Endothelial cell of umbilical vein (primary cell): Measurements from ENCODE around the gene LGR6. TPM values are rescaled to one million over a fixed set of nuclear protein-coding genes. Genes with fewer than 3 reads are reported as not detected.

ENCODE experiments used
- BruUV-seq: library from RNA; stranded (reverse); fragments of 400-500 nt; replicated peaks from 2 replicates; lab custom pipeline; 2021; lab: Mats Ljungman, UMichigan
- CTCF ChIA-PET: fragments of 300-600, 350-600 bp; sonication (Branson Sonifier 250); formaldehyde crosslinking; loops from one replicate; lab custom pipeline; 2021; ENCODE audit warnings: antibody characterized with exemption, inconsistent platforms; lab: Charles Lee
- POLR2A ChIA-PET: fragments of 300-600, 350-600 bp; sonication (Branson Sonifier 250); formaldehyde crosslinking; loops from one replicate; lab custom pipeline; 2021; ENCODE audit warnings: antibody characterized with exemption, inconsistent platforms; lab: Charles Lee
- DNase-seq: peaks from one replicate; pipeline ENCODE4 v3.0.0-alpha.2; 2011; ENCODE audit warnings: low read depth, low spot score
- FAIRE-seq: peaks from 2 replicates; lab custom pipeline; 2011; peaks lifted over from hg19 to GRCh38; lab: Jason Lieb, UNC
- H2AFZ ChIP-seq: 2 replicates; pipeline ENCODE4 v1.6.0; 2012; ENCODE audit warnings: low read depth, low read length, control low read depth, inconsistent platforms
- H3K27ac ChIP-seq: 2 replicates; pipeline ENCODE4 v1.5.1; 2011; ENCODE audit warnings: low read depth, mild to moderate bottlenecking, control low read depth, low read length, moderate library complexity; ENCODE audit not compliant: insufficient read depth
- H3K27me3 ChIP-seq, 2 experiments: 2 replicates each; pipeline versions ENCODE4 v1.6.0 to v1.6.1; 2011; ENCODE audit warnings: low read length in 2 of 2, mixed read lengths in 1 of 2; ENCODE audit not compliant: control insufficient read depth in 2 of 2, insufficient read depth in 2 of 2
- H3K36me3 ChIP-seq, 2 experiments: 2 replicates in 1 of 2; 3 replicates in 1 of 2; pipeline ENCODE4 v1.5.1; 2011; ENCODE audit warnings: low read length in 2 of 2, mild to moderate bottlenecking in 1 of 2, moderate library complexity in 1 of 2; ENCODE audit not compliant: control insufficient read depth in 2 of 2, insufficient read depth in 2 of 2; ENCODE audit errors: extremely low read depth in 1 of 2
- H3K4me1 ChIP-seq: 3 replicates; pipeline ENCODE4 v1.5.1; 2011; ENCODE audit warnings: mild to moderate bottlenecking, low read length; ENCODE audit not compliant: control insufficient read depth, insufficient read depth; ENCODE audit errors: extremely low read depth
- H3K4me2 ChIP-seq: 2 replicates; pipeline ENCODE4 v1.6.1; 2011; ENCODE audit warnings: low read length, control low read depth, mixed read lengths; ENCODE audit not compliant: insufficient read depth
- H3K4me3 ChIP-seq, 3 experiments: fragments of 200-600 bp in 1 of 3; sonication (generic), shearing (Covaris generic) in 1 of 3; replicated peaks in 1 of 3; 2 replicates each; pipeline ENCODE4 v1.5.1; 2011 to 2016; ENCODE audit warnings: control low read depth in 3 of 3, low read length in 3 of 3, mild to moderate bottlenecking in 2 of 3, inconsistent platforms in 1 of 3, low read depth in 1 of 3, moderate library complexity in 1 of 3; ENCODE audit not compliant: insufficient read depth in 1 of 3
- H3K79me2 ChIP-seq: 2 replicates; pipeline ENCODE4 v1.6.0; 2012; ENCODE audit warnings: low read length, inconsistent platforms; ENCODE audit not compliant: control insufficient read depth, insufficient read depth
- H3K9ac ChIP-seq: replicated peaks from 2 replicates; pipeline ENCODE3; 2011; ENCODE audit warnings: low read length, control low read depth; ENCODE audit not compliant: insufficient read depth; ENCODE audit errors: extremely low read depth
- H3K9me1 ChIP-seq: replicated peaks from 3 replicates; pipeline ENCODE4 v1.6.0; 2011; ENCODE audit warnings: mild to moderate bottlenecking, low read length; ENCODE audit not compliant: control insufficient read depth, insufficient read depth; ENCODE audit errors: extremely low read depth
- H3K9me3 ChIP-seq: replicated peaks from 2 replicates; pipeline ENCODE4 v1.5.1; 2012; ENCODE audit warnings: low read length, inconsistent platforms; ENCODE audit not compliant: control insufficient read depth, insufficient read depth
- H4K20me1 ChIP-seq: replicated peaks from 2 replicates; pipeline ENCODE3; 2011; ENCODE audit warnings: mild to moderate bottlenecking, low read length; ENCODE audit not compliant: control insufficient read depth, insufficient read depth; ENCODE audit errors: extremely low read depth
- EZH2 ChIP-seq: IDR thresholded peaks from 2 replicates; pipeline ENCODE4 v1.6.1; 2012; ENCODE audit warnings: borderline replicate concordance, low read depth, mild to moderate bottlenecking, moderate library complexity, low read length, inconsistent platforms; ENCODE audit not compliant: severe bottlenecking
- FOS ChIP-seq: IDR thresholded peaks from 2 replicates; pipeline ENCODE4 v1.6.1; 2011; ENCODE audit warnings: mild to moderate bottlenecking, low read length, moderate library complexity, borderline replicate concordance; ENCODE audit not compliant: insufficient read depth
- GATA2 ChIP-seq: IDR thresholded peaks from 2 replicates; pipeline ENCODE4 v1.7.0; 2011; ENCODE audit warnings: low read depth, mild to moderate bottlenecking, moderate library complexity, mixed read lengths, low read length; ENCODE audit not compliant: insufficient read length, insufficient read depth
- JUN ChIP-seq: IDR thresholded peaks from 2 replicates; pipeline ENCODE4 v1.6.1; 2011; ENCODE audit warnings: borderline replicate concordance, low read depth; ENCODE audit not compliant: insufficient read length, insufficient read depth
- MYC ChIP-seq: IDR thresholded peaks from one replicate; pipeline ENCODE4 v1.6.1; 2011; ENCODE audit warnings: mild to moderate bottlenecking, low read depth, low read length
- POLR2A ChIP-seq: IDR thresholded peaks from 2 replicates; pipeline ENCODE4 v1.6.1; 2012; ENCODE audit warnings: low read depth, mild to moderate bottlenecking, control low read depth, low read length
- POLR2AphosphoS5 ChIP-seq: IDR thresholded peaks from 2 replicates; pipeline ENCODE4 v1.6.1; 2012; ENCODE audit warnings: low read depth, mild to moderate bottlenecking, control low read depth, low read length, moderate library complexity; ENCODE audit not compliant: insufficient read depth
- dilution Hi-C: fragments of 300-500 bp; cut with MboI; formaldehyde crosslinking; loops from one replicate; pipeline ENCODE4 v1.15.0; 2019; ENCODE audit warnings: low sequenced_read_pairs; ENCODE audit not compliant: extremely low pct_ligation_motif_present
- intact Hi-C: fragments of 100-400 bp; cut with micrococcal nuclease; formaldehyde crosslinking; loops from one replicate; pipeline ENCODE4 v1.10.0; 2022
- polyA plus RNA-seq, 4 experiments: library from polyadenylated mRNA; depleted of rRNA in 3 of 4; stranded (reverse) in 3 of 4; unstranded in 1 of 4; fragments of >200 nt; gene quantifications; 2 replicates each; pipeline versions ENCODE4 v1.2.1 to v1.2.3, GENCODE V29; 2011 to 2012; ENCODE audit warnings: missing spikeins in 1 of 4
- total RNA-seq: library from RNA; stranded (reverse); gene quantifications from 2 replicates; pipeline ENCODE4 v1.2.3, GENCODE V29; 2021
- TF ChIP-seq, protein P1 (sequence below): IDR thresholded peaks from 2 replicates; pipeline ENCODE4 v1.6.1; 2011; ENCODE audit not compliant: insufficient read depth, insufficient read length
- TF ChIP-seq, protein P2 (sequence below), 2 donors: IDR thresholded peaks; 1 replicate in 1 of 2; 2 replicates in 1 of 2; pipeline ENCODE4 v1.5.1; 2011; ENCODE audit warnings: low read length in 2 of 2, mild to moderate bottlenecking in 2 of 2, moderate library complexity in 2 of 2, control low read depth in 1 of 2, inconsistent platforms in 1 of 2, low read depth in 1 of 2; ENCODE audit not compliant: insufficient read depth in 1 of 2; ENCODE audit errors: extremely low read depth in 1 of 2

Gene LGR6
- total and polyA plus RNA-seq, 2 donors (not counting 3 experiments of a cell fraction or from before 2014, with no cell fraction given), result not detected

DNA sequence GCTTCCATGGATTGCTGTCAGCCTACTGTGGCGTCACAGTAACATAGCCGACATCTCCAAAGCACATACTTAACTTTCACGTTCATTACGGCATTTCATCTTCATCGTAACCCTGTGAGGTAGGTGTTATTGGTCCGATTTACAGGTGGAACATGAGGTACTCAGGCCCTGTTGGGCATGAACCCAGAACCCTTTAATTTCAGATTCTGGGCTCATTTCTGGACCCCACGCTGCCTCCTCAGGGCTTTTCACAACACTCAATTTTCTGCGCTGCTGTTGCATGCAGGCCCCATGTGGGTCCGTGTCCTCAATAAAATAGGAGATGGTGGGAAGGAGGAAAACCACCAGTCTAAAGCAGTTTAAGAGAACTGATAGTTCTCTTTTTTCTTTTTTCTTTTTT lies 108.6 kb downstream of the LGR6 start:
- no peaks in the 10 kb centered on the region for H4K20me1 ChIP-seq
- ChIA-PET POLR2A (no interaction called here), CTCF (interaction anchor here (1.9 kb wide), 1 partner anchor 28 kb away, joined by 8 read pairs; no protein-coding TSS in a partner anchor)
- DNase-seq (no peak), FAIRE-seq (no peak)
- no peaks in the 10 kb centered on the region for H3K4me1 ChIP-seq
- no peak overlapping the region for H3K4me3 ChIP-seq
- H3K9ac ChIP-seq, result no peak overlapping the region
- no peaks in the 10 kb centered on the region for H3K27me3 ChIP-seq
- H3K27ac ChIP-seq, result no peak overlapping the region
- no peaks in the 10 kb centered on the region for H3K79me2 ChIP-seq
- H3K36me3 ChIP-seq, result no peaks in the 10 kb centered on the region
- dilution Hi-C loops (loop anchor here (25.0 kb wide), 1 partner anchor 90 kb away; no protein-coding TSS in a partner anchor), intact Hi-C loops (no loop called here)
- no TSS peak for BruUV-seq
- H2AFZ ChIP-seq, result no peak overlapping the region
- no peaks in the 10 kb centered on the region for H3K9me1 ChIP-seq
- H3K4me2 ChIP-seq, result no peak overlapping the region
- H3K9me3 ChIP-seq, result no peaks in the 10 kb centered on the region
- TF ChIP-seq GATA2, result no peak
- no peak for TF ChIP-seq POLR2AphosphoS5
- TF ChIP-seq, protein P1, sequence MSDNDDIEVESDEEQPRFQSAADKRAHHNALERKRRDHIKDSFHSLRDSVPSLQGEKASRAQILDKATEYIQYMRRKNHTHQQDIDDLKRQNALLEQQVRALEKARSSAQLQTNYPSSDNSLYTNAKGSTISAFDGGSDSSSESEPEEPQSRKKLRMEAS, result no peak
- no peak for TF ChIP-seq JUN
- TF ChIP-seq FOS, result no peak

DNA sequence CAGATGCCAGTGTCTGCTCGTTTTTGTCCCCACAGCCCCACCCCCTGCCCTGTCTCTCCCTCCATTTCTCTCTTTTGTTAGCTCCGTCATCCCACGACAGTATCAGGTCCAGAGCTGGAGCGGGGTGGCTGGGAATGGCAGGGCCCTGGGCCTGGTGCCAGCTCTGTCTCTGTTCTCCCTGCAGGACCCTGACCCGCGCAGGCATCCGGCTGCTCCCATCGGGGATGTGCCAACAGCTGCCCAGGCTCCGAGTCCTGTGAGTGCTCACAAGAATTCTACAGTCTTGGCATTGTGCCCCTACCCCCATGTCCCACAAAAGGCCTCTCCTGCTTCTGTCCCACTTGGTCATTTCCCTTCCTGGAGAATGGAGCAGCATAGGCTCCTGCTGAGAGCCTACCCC lies 110.8 kb downstream of the LGR6 start:
- dilution Hi-C loops, result loop anchor here (25.0 kb wide), 1 partner anchor 92 kb away; no protein-coding TSS in a partner anchor
- DNase-seq (no peak), FAIRE-seq (no peak)
- Histone ChIP-seq H3K4me2 (no peak overlapping the region), H4K20me1 (no peaks in the 10 kb centered on the region), H3K79me2 (no peaks in the 10 kb centered on the region), H3K27me3 (no peaks in the 10 kb centered on the region), H3K9me1 (no peaks in the 10 kb centered on the region), H3K4me3 (no peak overlapping the region), H3K9ac (no peak overlapping the region), H3K9me3 (no peaks in the 10 kb centered on the region), H2AFZ (no peak overlapping the region), H3K4me1 (no peaks in the 10 kb centered on the region), H3K27ac (no peak overlapping the region), H3K36me3 (no peaks in the 10 kb centered on the region)
- ChIA-PET POLR2A (no interaction called here), CTCF (interaction anchor here (1.1 to 1.8 kb wide), 4 partner anchors 11 to 30 kb away, joined by 3 to 4 read pairs (median 3); no protein-coding TSS in a partner anchor)
- intact Hi-C loops, result no loop called here
- TF ChIP-seq POLR2AphosphoS5, result no peak
- TF ChIP-seq MYC, result no peak
- TF ChIP-seq, protein P1, result no peak
- no peak for TF ChIP-seq POLR2A
- TF ChIP-seq EZH2, result no peak
- TF ChIP-seq FOS, result no peak
- TF ChIP-seq, protein P2, sequence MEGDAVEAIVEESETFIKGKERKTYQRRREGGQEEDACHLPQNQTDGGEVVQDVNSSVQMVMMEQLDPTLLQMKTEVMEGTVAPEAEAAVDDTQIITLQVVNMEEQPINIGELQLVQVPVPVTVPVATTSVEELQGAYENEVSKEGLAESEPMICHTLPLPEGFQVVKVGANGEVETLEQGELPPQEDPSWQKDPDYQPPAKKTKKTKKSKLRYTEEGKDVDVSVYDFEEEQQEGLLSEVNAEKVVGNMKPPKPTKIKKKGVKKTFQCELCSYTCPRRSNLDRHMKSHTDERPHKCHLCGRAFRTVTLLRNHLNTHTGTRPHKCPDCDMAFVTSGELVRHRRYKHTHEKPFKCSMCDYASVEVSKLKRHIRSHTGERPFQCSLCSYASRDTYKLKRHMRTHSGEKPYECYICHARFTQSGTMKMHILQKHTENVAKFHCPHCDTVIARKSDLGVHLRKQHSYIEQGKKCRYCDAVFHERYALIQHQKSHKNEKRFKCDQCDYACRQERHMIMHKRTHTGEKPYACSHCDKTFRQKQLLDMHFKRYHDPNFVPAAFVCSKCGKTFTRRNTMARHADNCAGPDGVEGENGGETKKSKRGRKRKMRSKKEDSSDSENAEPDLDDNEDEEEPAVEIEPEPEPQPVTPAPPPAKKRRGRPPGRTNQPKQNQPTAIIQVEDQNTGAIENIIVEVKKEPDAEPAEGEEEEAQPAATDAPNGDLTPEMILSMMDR (IDR thresholded peaks at IDR 0.05; ENCODE audit: extremely low read depth in 1 of 2, insufficient read depth in 1 of 2, low read depth in 1 of 2, low read length in 2 of 2), result no peak
- no peak for TF ChIP-seq GATA2
- no peak for TF ChIP-seq JUN
- BruUV-seq, result no TSS peak
